Stimulated activated CD8-positive, alpha-beta memory T cell treated with anti-CD3 and anti-CD28 coated beads, Interleukin-4, amount 100 ng/mL, for 4 hours (primary cell): ENCODE results near the gene TADA2B.

Experiments used
- DNase-seq, 2 donors: peaks; one replicate each; pipeline ENCODE4 v3.0.0-alpha.2; 2020; ENCODE audit warnings: low read depth in 2 of 2, low spot score in 1 of 2

TADA2B gene

GRCh38 chr4:7040765-7041164 is 2.4 kb upstream of the TADA2B start:
- no peak for DNase-seq

GRCh38 chr4:7041246-7041645 is 1.9 kb upstream of the TADA2B start:
- no peak for DNase-seq

DNA sequence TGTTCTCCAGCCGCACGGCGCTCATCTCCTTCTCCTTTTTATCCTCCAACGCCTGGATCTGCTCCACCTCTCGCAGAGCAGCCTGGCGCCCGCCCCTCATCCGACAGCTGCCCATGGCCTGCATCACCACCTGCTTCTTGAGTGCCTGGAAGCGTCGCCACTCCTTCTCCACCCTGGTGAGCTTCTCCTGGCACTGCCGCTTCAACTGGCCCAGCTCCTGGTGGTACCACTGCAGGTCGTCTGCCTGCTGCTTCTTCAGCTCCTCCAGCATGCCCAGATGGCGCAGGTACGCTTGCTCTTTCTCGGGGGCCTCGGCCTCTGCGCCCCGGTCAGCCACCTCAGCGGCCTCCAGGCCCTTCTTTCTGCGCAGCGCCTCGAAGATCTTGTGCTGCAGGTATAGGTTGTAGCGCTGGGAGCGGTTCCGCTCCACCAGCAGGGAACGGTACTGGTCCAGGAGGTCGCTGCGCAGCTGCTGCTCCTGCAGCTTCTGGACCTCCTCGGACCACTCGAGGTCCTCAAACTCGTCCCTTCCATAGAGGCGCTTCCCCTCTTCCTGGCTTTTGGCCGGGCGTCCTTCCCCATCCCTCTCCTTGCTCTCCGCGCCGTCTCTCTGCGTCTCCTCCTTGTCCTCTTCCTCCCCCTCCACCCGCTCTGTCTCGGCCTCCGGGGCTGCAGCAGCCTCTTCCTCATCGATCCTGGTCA is 1.2 kb upstream of the TADA2B start:
- no peak for DNase-seq

- DNase-seq = peak; percentile 69 to 87
These were observed 479 bp upstream of the TADA2B start for GRCh38 chr4:7042503-7043283.

DNA sequence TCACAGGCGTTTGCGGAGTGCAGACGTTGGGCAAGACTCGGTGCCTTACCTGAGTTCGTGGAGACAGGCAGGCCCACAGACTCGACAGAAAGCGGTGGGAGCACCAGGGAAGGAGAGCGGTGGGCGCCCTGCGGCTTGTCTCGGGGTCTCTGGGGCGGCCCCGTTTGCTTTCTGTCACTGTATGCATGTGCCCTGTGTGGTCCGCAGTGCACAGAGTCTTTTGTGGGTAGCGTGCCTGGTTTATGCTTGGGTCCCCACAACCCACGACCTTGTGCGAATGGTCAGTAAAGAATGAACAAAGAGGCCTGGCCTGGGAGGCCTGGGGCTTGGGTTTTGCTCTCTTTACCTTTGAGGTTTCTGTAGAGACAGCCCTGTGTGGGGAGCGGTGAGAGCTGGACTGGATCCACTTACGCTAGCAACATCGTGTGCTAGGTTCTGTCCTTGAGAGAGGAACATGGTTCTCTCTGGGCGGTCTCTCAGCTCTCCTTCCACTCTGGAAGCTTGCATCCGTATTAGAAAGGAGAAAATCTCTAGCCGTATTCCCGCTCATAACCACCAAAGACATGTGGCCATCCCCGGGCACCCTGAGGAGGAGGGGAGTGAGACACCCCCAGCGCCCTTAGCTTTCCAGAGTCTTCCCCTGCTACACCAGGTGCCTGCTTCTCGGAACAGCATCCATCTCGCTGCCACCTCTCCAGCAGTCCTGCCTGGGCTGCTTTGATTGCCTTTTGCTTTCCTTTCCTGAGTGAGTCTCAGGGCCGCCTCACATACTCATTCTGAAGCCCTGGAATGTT is 1.2 kb downstream of the TADA2B start:
- no peak for DNase-seq

GRCh38 chr4:7045553-7045952 is 2.4 kb downstream of the TADA2B start:
- DNase-seq = no peak

DNA sequence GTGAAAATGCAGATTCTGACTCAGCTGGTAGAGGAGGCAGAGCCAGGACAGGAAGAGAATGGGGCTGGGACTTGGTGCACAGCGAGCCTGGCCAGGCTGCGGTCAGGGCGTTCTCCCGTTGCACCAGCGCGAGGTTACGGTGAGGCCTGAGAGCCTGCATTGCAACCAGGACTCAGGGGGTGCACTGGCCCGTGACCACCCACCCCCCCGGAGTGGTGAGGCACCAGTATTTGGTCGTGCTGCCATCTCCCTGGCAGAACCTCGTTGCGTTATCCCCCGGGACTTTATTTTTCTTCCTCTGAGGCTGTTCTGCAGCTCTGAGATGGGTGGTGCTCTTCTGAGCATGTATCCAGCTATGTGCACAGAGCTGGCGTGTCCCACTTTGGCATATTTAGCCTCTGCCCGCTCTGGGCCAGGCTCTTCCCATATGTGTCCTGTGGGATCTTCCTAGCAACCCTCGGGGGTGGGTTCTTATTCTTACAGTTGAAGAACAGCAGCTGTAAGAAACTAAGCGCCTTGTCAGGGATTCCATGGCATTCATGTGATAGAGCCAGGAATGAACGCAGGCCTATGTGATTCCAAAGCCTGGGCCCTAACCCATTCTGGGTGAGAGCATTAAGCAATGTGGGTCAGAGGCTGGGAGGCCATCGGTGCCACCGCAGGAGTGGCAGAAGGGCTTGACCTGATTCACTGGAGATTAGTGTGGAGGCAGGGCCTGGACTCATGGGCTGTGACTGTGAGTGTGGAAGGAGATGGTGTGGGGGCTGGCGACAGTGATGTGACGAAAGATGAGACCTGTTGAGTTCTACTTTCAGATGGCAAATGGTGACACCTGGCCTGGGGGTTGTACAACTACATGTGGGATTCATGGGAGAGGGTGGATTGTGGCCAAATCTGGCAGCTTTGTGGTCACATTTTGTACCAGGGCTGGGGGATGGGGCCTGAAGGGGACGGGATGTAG is 3.1 kb downstream of the TADA2B start:
- no peak for DNase-seq

GRCh38 chr4:7046971-7047370 is 3.8 kb downstream of the TADA2B start:
- DNase-seq = no peak

- DNase-seq = no peak
These were observed 5.5 kb downstream of the TADA2B start for GRCh38 chr4:7048642-7049041.

- no peak for DNase-seq
These were observed 6.1 kb downstream of the TADA2B start for GRCh38 chr4:7049295-7049694.

- no peak for DNase-seq
These were observed 6.6 kb downstream of the TADA2B start for GRCh38 chr4:7049739-7050138.

- DNase-seq = no peak
These were observed 7.4 kb downstream of the TADA2B start for GRCh38 chr4:7050481-7051143.

DNA sequence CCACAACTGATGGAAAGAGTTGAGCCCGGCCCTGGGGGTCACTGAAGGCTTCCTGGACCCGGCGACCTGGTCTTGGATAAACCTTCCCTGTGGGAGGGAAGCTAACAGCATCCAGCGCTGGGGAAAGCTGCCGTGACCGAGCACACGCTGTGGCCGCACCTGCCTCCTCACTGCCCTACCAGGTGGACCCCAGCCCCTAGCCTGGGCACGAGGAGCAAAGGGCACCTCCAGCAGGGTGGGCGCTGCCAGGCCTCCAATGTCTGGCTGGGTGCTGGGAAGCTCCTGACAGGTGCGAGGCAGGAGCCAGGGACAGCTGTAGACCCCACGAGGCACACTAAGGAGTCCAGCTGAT is 7.9 kb downstream of the TADA2B start:
- DNase-seq = no peak

GRCh38 chr4:7051905-7052304 is 8.7 kb downstream of the TADA2B start:
- DNase-seq = no peak

DNA sequence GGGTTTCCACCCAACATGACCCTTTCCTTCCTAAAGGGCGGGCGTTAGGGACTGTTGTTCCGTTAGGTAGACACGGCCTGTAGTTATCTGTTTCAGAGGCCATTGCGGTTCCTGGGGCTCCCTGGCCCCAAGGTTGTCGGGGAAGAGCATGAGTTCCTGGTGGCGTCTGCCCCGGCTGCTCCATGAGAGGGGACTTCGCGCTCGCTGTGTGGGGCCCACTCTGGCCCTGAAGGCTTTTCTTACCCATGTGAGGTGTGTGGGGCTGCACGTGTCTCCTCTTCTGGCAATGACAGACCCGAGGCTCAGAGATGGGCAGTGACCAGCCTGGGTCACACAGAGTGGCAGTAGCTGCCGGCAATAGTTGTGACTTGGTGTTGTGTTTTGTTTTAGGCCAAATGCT is 9.1 kb downstream of the TADA2B start:
- no peak for DNase-seq

DNA sequence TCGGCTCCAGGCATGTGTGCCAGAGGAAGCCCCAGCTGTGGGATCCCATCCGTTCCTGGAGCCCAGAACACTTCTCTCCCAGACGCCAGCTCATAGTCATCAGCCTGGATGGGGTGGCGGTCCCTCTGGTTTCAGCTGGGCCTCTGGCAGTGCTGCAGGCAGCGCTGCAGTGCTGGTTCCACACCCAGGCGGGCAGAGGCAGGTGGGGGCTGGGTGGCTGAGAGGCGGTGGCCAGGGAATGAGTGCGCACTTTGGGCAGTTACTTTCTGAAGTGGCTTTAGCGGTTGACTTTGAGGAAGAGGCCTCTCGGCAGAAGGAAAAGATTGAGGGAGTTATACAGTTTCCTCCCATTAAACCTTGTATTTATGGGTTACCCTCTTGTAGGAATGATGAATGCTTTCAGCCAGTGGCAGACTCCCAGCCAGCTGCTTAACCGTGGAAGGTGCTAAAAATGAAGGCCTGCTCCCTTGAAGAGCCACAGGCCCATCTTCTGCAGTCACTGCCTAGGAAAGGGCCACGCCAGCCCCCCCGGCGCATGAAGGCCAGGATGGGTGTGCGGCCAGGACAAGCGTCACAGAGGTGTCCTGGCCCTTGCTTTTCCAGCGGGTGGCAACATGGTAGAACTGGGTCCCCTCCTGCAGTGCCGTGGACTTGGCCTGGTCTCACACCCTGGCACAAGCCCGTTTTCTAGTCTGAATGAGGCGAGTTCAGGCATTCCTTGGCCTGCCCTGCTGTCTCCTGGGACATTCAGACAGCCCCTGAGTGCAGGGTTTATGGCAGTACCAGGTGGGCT is 9.9 kb downstream of the TADA2B start:
- DNase-seq = no peak

DNA sequence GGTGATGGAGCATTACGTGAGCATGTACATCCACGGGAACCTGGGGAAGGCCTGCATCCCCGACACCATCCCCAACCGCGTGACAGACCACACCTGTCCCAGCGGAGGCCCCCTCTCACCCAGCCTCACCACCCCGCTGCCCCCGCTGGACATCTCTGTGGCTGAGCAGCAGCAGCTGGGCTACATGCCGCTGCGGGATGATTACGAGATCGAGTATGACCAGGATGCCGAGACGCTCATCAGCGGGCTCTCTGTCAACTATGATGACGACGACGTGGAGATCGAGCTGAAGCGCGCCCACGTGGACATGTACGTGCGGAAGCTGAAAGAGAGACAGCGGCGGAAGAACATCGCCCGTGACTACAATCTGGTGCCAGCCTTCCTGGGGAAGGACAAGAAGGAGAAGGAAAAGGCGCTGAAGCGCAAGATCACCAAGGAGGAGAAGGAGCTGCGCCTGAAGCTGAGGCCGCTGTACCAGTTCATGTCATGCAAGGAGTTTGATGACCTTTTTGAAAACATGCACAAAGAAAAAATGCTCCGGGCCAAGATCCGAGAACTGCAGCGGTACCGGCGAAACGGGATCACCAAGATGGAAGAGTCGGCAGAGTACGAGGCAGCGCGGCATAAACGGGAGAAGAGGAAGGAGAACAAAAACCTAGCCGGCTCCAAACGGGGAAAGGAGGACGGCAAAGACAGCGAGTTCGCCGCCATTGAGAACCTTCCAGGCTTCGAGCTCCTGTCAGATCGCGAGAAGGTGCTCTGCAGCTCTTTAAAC is 11.1 kb downstream of the TADA2B start:
- DNase-seq = no peak

GRCh38 chr4:7055111-7055989 is 12.2 kb downstream of the TADA2B start:
- no peak for DNase-seq
